Retinal pigment epithelial cell (primary cell): ENCODE data around the gene EMP2.
A peak's percentile ranks its signal among the peaks of the same experiment; 100 is the strongest.

ENCODE experiments used
- DNase-seq: peaks from one replicate; pipeline ENCODE4 v3.0.0-alpha.2; 2010; ENCODE audit warnings: low read depth
- H3K4me3 ChIP-seq: 2 replicates; pipeline ENCODE4 v1.5.1; 2011; ENCODE audit warnings: mild to moderate bottlenecking, low read length, control low read depth, moderate library complexity
- TF ChIP-seq, protein P1 (sequence below): conservative IDR thresholded peaks from 2 replicates; pipeline ENCODE4 v1.5.1; 2011; ENCODE audit warnings: low read depth, low read length, control low read depth, inconsistent platforms

EMP2 gene

DNA sequence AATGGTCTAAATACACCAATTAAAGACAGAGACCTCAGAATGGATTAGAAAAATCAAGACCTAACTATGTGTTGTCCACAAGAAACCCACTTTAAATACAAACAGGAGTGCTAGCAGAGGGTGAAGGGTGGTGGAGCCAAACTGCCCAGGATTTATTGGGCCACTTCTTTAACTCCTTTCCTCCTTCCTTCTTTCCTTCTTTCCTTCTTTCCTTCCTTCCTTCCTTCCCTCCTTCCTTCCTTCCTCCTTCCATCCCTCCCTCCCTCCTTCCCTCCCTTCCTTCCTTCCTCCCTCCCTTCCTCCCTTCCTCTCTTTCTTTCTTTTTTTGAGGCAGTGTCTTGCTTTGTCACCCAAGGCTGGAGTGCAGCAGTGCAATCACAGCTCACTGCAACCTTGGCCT lies 34.3 kb upstream of the EMP2 start:
- H3K4me3 ChIP-seq: no peak overlapping the region
- no peak for DNase-seq
- TF ChIP-seq, protein P1, sequence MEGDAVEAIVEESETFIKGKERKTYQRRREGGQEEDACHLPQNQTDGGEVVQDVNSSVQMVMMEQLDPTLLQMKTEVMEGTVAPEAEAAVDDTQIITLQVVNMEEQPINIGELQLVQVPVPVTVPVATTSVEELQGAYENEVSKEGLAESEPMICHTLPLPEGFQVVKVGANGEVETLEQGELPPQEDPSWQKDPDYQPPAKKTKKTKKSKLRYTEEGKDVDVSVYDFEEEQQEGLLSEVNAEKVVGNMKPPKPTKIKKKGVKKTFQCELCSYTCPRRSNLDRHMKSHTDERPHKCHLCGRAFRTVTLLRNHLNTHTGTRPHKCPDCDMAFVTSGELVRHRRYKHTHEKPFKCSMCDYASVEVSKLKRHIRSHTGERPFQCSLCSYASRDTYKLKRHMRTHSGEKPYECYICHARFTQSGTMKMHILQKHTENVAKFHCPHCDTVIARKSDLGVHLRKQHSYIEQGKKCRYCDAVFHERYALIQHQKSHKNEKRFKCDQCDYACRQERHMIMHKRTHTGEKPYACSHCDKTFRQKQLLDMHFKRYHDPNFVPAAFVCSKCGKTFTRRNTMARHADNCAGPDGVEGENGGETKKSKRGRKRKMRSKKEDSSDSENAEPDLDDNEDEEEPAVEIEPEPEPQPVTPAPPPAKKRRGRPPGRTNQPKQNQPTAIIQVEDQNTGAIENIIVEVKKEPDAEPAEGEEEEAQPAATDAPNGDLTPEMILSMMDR: no peak

DNA sequence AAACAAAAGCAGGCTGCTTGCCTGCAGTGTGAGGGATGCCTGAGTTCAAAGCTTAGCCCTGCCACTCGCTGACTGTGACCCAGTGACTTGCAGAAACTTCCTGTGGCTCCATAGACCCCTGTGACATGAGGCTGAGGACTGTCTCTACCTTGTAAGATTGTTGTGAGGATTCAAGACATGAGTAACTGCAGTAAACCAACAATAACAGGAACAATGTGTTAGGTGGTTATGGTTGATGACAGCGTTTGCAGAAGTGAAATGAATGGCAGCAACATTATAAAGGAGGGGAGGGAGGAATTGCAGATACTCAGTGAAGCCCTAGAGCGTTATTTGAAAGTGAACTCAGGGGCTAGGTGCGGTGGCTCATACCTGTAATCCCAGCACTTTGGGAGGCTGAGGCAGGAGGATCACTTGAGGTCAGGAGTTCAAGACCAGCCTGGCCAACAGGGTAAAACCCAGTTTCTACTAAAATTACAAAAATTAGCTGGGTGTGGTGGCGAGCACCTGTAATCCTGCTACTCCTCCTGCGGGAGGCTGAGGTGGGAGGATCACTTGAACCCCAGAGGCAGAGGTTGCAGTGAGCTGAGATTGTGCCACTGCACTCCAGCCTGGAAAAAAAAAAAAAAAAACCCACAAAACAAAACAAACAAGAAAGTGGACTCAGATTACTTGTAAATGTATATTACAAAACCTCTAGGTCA lies 33.5 kb upstream of the EMP2 start:
- no peak overlapping the region for H3K4me3 ChIP-seq
- TF ChIP-seq, protein P1: no peak
- DNase-seq: no peak

DNA sequence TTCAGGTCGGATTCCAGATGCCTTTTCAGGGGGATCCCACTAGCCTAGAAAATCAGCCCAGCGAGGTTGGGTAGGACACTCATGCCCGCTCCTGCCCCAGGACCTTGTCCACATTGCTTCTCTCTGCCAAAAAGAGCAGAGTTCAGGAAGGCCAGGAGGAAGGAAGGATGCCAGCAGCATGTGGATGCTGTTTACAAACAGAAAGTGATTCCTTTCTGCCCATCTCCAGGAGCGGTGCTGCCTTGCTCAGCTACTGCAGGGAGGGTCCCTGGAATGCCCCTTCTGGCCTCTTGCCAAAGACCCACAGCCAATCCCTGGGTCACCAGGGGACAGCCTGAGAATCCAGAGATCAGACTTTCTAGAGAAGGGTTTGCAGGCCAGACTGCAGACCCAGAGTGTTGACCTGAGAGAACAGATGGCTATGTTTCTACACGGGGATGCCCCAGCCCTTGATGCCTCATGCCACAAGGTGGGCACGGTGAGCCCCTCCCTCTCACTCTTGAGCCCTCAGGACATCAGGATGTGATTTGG lies 32.3 kb upstream of the EMP2 start:
- TF ChIP-seq, protein P1: no peak
- DNase-seq: no peak
- H3K4me3 ChIP-seq: no peak overlapping the region

DNA sequence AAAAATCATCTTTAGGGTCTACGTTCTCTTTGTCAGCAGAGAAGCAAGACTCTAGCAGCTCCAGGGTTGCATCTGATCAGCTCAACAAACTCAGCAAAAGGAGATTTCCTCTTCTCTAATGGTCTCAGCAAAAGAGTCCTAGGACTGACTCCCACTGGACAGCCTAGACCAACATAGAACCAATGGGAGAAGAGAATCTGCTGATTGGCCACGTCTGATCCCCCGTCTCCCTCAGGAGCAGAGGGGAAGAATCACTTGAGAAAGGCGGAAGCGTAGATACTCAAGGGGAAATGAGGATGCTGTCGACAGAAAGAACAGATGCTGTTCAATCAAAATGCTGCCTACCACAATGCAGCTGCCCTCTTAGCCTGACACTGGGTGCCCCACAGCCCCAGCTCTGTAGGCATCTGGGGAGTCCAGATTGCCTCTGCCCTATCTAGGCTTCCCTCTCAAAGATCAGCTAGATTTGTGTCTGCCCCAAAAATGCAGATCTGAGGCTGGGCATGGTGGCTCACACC lies 31.5 kb upstream of the EMP2 start:
- no peak for DNase-seq
- TF ChIP-seq, protein P1: no peak
- no peak overlapping the region for H3K4me3 ChIP-seq

DNA sequence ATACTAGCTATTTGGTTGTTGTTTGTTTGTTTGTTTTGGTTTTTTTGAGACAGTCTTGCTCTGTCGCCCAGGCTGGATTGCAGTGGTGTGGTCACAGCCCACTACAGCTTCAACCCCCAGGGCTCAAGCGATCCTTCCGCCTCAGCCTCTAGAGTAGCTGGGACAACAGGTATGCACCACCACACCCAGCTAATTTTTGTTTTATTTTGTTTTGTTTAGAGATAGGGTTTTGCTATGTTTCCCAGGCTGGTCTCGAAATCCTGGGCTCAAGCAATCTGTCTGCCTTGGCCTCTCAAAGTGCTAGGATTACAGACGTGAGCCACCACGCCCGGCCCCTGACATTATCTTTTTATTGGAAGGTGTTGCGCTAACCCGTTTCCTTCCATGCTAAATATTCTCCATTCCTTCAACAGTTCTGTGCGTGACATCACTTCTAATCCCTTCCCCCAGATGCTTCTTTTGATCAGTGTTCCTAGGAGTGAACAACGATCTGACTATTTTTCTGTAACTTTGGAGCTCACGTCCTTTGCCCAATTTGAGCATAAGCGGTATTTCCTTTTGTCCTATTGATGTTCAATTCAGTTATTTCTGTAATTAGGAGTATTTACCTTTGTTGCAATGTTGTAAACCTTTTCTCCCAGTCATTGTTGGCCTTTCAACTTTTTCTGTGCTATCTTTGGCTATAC lies 30.2 kb upstream of the EMP2 start:
- TF ChIP-seq, protein P1: no peak
- DNase-seq: no peak
- H3K4me3 ChIP-seq: no peak overlapping the region

DNA sequence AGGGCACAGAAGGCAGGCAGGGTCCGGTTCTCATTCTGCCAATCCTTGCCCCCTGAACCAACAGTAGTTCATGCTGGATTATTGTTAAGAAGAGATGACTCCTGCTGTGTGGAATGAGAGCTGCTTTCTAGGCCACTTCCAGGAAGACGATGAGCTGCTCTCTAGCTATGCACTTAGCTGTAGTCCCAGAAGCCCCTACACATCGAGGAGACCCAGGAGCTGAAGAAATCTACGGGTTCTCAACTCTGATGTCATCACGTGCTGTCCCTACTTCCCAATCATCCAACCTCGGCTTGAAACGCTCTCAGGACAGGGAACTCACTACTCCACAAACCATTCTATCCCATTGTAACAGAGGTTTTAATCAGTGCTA lies 29.0 kb upstream of the EMP2 start:
- TF ChIP-seq, protein P1: no peak
- peak; percentile 51 for DNase-seq
- no peak overlapping the region for H3K4me3 ChIP-seq
